ENCODE results near the gene DKKL1.

GRCh38 chr19:49337267-49338022, 26.2 kb upstream of the DKKL1 start:
- TF ChIP-seq SUZ12 (IDR thresholded peaks at IDR 0.05; ENCODE audit: extremely low read depth, insufficient read depth, insufficient read length) = no peak
- TF ChIP-seq YY1 (IDR thresholded peaks at IDR 0.05; ENCODE audit: insufficient read depth, insufficient read length) = no peak
- no peak for TF ChIP-seq ZNF274 (IDR thresholded peaks at IDR 0.05; ENCODE audit: low read depth, low read length)
